ENCODE results near the gene RPP40.
"Not testable (repeated sequence)": the region's sequence is repeated elsewhere in the genome, so short reads cannot be mapped to it uniquely, and the experiment has no call there.

DNA sequence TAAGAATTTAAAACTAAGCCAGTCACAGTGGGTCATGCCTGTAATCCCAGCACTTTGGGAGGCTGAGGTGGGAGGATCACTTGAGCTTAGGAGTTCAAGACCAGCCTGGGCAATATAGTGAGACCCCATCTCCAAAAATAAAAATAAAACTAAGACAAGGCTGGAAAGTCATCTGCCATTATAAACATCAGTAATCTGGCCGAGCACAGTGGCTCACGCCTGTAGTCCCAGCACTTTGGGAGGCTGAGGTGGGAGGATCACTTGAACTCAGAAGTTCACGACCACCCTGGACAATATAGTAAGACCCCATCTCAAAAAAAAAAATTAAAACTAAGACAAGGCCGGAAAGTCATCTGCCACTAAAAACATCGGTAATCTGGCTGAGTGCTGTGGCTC lies 1.2 kb upstream of the RPP40 start:
- TF ChIP-seq, protein P1, sequence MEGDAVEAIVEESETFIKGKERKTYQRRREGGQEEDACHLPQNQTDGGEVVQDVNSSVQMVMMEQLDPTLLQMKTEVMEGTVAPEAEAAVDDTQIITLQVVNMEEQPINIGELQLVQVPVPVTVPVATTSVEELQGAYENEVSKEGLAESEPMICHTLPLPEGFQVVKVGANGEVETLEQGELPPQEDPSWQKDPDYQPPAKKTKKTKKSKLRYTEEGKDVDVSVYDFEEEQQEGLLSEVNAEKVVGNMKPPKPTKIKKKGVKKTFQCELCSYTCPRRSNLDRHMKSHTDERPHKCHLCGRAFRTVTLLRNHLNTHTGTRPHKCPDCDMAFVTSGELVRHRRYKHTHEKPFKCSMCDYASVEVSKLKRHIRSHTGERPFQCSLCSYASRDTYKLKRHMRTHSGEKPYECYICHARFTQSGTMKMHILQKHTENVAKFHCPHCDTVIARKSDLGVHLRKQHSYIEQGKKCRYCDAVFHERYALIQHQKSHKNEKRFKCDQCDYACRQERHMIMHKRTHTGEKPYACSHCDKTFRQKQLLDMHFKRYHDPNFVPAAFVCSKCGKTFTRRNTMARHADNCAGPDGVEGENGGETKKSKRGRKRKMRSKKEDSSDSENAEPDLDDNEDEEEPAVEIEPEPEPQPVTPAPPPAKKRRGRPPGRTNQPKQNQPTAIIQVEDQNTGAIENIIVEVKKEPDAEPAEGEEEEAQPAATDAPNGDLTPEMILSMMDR (IDR thresholded peaks at IDR 0.05 in 4 of 5, conservative IDR thresholded peaks at IDR 0.05 in 1 of 5), result not testable (repeated sequence)
- TF ChIP-seq POLR2A (IDR thresholded peaks at IDR 0.05), result not testable (repeated sequence)

Measured in gastrocnemius medialis (tissue), 4 donors.